Activated CD4-positive, alpha-beta T cell treated with anti-CD3 and anti-CD28 coated beads, Interleukin-2, amount 50 U/mL, for 16 hours (primary cell): ENCODE measurements around the gene TTBK1.

Experiments used
- DNase-seq: peaks from one replicate; pipeline ENCODE4 v3.0.0-alpha.2; 2020

The TTBK1 gene

GRCh38 chr6:43242908-43243663 is at the start of gene TTBK1:
Gene TTBK1, plus strand, starts transcription at chr6:43243481. Its CDS starts 3,180 bp downstream, at chr6:43246661.
- DNase-seq: peak; percentile 38

GRCh38 chr6:43193929-43194328 is 49.4 kb upstream of the TTBK1 start:
- no peak for DNase-seq

- DNase-seq: no peak
Observed at GRCh38 chr6:43196337-43196736, 46.9 kb upstream of the TTBK1 start.

GRCh38 chr6:43199912-43200311 is 43.4 kb upstream of the TTBK1 start:
- no peak for DNase-seq

- no peak for DNase-seq
Observed at GRCh38 chr6:43200541-43200940, 42.7 kb upstream of the TTBK1 start.

GRCh38 chr6:43202451-43202850 is 40.8 kb upstream of the TTBK1 start:
- DNase-seq: no peak

GRCh38 chr6:43203029-43203717 is 40.1 kb upstream of the TTBK1 start:
- DNase-seq: no peak

GRCh38 chr6:43203718-43204095 is 39.6 kb upstream of the TTBK1 start:
- DNase-seq: no peak

- DNase-seq: no peak
Observed at GRCh38 chr6:43204271-43205105, 38.8 kb upstream of the TTBK1 start.

- DNase-seq: no peak
Observed at GRCh38 chr6:43205849-43206248, 37.4 kb upstream of the TTBK1 start.

GRCh38 chr6:43207286-43207685 is 36.0 kb upstream of the TTBK1 start:
- no peak for DNase-seq

GRCh38 chr6:43211955-43212354 is 31.3 kb upstream of the TTBK1 start:
- DNase-seq: no peak

GRCh38 chr6:43213431-43213830 is 29.9 kb upstream of the TTBK1 start:
- DNase-seq: no peak

GRCh38 chr6:43215066-43215465 is 28.2 kb upstream of the TTBK1 start:
- DNase-seq: no peak

- no peak for DNase-seq
Observed at GRCh38 chr6:43216200-43216599, 27.1 kb upstream of the TTBK1 start.

- no peak for DNase-seq
Observed at GRCh38 chr6:43217351-43217750, 25.9 kb upstream of the TTBK1 start.

- DNase-seq: no peak
Observed at GRCh38 chr6:43219119-43219518, 24.2 kb upstream of the TTBK1 start.

GRCh38 chr6:43219814-43220213 is 23.5 kb upstream of the TTBK1 start:
- DNase-seq: no peak

GRCh38 chr6:43220439-43220951 is 22.8 kb upstream of the TTBK1 start:
- no peak for DNase-seq

GRCh38 chr6:43221046-43221972 is 22.0 kb upstream of the TTBK1 start:
- DNase-seq: no peak

- no peak for DNase-seq
Observed at GRCh38 chr6:43222418-43223059, 20.7 kb upstream of the TTBK1 start.

- no peak for DNase-seq
Observed at GRCh38 chr6:43223175-43223574, 20.1 kb upstream of the TTBK1 start.
